GM20000 (cell line): Measurements from ENCODE around the gene PHF12.
"Not testable (repeated sequence)": the region's sequence is repeated elsewhere in the genome, so short reads cannot be mapped to it uniquely, and the experiment has no call there.

Source experiments
- DNase-seq: peaks from one replicate; pipeline ENCODE4 v3.0.0; 2012; ENCODE audit warnings: low spot score
- CTCF ChIP-seq: IDR thresholded peaks from 2 replicates; pipeline ENCODE4 v1.5.1; 2012; ENCODE audit warnings: mild to moderate bottlenecking, control low read depth; ENCODE audit errors: extremely low read depth, missing control alignments

The PHF12 gene

GRCh38 chr17:28941251-28941650, 10.1 kb downstream of the PHF12 start:
- TF ChIP-seq CTCF: no peak
- no peak for DNase-seq

GRCh38 chr17:28940675-28941074, 10.6 kb downstream of the PHF12 start:
- DNase-seq: no peak
- no peak for TF ChIP-seq CTCF

- TF ChIP-seq CTCF: no peak
Measured at GRCh38 chr17:28940142-28940541, 11.2 kb downstream of the PHF12 start.

GRCh38 chr17:28938552-28938951, 12.8 kb downstream of the PHF12 start:
- TF ChIP-seq CTCF: no peak
- DNase-seq: no peak

More at GRCh38 chr17:28940142-28940541, 11.2 kb downstream of the PHF12 start:
- DNase-seq: no peak

- TF ChIP-seq CTCF: no peak
- DNase-seq: no peak
Measured at GRCh38 chr17:28937044-28937729, 14.1 kb downstream of the PHF12 start.

GRCh38 chr17:28935744-28936460, 15.4 kb downstream of the PHF12 start:
- TF ChIP-seq CTCF: no peak
- DNase-seq: no peak

- not testable (repeated sequence) for DNase-seq
Measured at GRCh38 chr17:28934508-28934907, 16.8 kb downstream of the PHF12 start.
